GM19328 (cell line): ENCODE results near the gene ATXN1.

ENCODE experiments used
- ATAC-seq: cut with Tn5 transposase; IDR thresholded peaks from one replicate; pipeline ENCODE4 v1.9.1; 2021; ENCODE audit warnings: mild to moderate bottlenecking, moderate library complexity; ENCODE audit not compliant: unreplicated experiment

The ATXN1 gene

DNA sequence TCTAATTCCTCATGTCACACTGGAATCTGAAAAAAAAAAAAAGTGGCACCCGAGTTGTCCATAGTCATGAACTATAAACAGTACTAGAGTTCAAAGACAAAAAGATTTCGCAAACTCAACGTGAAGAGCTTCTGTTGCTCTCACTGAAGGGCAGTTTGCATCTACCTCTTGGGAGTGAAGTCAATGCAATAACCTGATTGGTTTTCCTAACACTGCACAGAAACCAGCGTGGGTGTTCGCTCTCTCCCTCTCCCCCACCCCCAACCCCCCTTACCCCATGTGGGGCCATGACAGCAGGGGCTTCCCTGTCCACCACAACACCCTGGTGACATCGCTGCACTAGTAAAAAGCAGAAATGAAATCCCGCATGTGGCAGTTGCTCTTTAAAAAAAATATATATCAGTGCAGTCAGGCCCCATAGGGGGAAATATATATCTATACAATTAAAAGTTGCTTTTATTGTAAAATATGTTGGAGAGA is 456.0 kb downstream of the ATXN1 start:
- peak; percentile 85 for ATAC-seq

DNA sequence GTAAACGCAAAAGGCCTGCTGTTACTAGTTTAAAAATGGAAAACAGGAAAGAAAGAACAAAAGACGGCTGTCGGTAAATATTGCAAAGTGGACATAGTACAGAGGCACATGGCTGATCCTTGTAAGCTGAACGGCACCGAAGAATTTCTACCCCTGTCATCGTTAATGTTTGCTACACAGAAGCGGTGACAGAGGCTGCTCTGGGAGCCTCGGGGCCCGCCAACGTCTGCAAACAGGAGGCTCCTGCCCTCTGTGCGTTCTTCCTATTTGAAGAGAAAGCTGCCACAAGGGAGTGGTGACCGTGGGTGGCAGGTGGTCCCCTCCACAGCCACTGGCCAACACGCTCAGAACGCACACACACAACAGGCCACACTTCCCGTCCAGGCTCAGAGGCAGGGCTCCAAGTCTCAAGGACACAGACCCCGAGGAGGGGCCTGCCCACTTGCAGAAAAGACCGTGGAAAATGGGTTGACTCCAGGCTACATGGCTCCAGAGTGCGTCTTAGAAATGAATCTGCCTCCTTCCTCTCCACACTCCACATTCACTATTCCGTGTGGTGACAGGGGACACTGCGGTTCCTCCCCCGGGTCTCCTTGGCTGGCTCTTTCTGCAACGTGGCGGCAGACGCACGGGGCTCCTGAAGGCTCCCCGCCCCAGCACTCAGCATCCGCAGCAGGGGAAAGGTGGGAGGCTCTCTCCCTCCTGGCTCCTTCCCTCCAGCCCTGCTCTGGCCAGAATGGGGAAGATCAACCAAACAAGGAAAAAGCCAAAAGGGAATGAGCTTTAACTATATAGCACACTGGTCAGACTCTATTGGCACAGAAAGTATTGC is 458.3 kb downstream of the ATXN1 start:
- no peak for ATAC-seq

DNA sequence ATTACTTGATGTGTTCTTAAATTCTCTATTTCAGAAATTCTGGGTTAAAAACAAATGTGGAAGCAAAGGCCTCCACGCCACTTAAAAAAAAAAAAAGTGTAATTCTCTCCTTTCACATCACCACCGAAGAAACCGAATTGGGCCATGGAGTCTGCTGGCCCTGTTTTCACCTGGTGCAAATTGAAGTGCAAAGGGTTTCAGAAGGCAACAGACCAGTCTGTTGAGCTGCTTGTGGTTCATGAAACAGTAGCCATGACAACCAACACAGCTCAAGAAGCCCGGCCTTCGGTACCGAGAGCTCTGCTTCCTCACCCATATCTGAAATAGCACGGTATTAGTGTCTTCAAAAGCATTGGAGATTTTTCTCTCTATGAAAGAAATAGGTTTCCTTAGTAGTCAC is 459.7 kb downstream of the ATXN1 start:
- no peak for ATAC-seq

DNA sequence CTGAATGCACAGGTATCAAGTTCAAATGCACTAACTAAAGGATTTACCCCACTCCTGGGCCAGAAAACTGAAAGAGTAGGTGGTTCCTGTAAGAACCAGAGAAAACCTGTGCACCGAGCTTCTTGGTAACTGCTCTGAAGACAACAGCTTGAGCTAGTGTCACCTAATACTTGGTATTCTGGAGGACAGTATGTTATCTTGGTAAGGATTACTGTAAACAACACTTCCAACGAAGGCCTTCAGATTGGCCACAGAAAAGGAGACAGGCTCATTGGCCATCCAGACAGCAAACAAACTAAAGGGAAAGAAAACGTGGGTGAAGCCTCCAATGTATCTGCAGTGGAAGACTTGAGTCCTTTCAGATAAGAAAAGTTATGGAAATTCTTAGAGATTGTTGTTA is 461.4 kb downstream of the ATXN1 start:
- ATAC-seq, result no peak

DNA sequence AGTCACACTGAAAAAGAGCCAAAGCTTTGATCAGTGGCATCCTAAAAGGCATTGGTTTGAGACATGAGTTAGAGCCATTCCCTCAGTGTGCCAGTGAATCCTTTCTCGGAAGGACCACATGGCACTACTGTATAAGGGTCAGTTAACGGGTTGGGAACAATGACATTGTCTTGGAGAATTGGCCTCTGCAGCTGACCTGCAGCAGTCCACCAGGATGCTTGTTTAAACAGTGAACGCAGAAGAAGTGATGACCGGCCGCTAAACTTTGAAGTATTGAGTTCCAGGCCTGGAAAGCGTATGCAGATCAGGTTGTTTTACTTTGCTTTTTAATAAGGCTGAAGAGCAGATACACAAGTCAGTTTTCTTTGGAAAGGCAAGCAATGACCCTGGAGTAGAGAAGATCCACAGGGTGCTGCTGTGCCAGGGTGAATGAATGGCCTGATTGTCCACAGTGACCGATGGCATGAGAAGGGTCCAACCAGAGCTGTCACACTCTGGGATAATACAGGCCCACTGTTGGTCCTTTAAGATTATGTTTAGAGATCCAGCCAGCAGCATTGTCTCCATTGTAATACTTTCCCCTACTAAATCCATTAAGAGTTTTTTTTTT is 465.1 kb downstream of the ATXN1 start:
- no peak for ATAC-seq

DNA sequence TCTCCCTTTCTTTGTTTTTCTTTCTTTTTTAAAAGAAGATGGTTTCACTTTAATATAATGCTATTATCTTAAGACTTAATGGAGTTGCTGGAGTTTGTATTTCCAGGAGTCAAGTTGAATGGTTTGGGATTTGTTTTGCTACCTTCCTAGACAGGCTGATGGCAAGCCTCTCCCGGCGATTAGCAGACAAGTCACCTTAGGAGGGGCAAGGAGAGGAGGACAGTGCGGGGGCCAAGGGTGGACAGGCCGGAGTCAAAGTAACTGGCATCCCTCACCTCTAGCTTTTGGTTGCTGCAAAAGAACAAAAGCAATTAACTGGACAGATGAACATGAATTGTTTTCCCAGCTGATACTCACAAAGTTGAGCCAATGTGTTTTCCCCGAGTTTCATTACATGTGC is 465.8 kb downstream of the ATXN1 start:
- no peak for ATAC-seq

DNA sequence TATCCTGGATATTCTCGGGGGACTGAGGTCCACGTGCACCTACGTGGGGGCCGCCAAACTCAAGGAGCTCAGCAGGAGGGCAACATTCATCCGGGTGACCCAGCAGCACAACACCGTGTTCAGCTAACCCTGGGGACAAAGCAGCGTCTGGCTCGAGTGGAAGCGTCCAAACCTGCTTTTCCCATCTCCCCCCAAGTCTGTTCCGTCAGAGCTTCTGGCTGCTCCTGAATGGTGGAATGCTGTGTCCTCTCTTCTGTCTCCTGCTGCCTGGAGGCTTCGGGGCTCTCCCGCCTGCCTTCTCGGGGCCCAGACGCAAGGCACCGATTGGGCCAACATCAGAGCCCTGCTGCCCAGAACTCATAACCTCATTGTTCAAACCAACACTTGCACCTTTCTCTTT is 466.2 kb downstream of the ATXN1 start:
- ATAC-seq, result no peak

DNA sequence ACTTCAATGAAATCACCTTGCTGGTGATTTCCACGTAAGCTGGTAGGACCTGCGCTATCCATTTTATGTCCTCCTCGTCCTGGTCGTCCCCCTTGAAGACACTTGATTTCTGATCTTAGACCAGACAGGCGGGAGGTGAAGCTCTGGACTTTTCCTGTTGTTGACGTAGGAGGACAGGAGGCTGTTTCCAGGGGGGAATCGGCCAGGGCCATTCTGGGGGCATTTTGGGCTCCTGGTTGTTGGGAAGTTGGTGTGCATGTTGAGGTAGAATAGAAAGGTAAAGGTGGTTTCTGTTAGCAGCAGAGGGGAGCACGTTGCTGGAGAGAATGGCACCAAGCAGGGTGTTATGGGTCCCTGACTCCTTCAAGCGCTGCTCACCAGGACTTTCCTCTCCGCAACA is 466.9 kb downstream of the ATXN1 start:
- no peak for ATAC-seq

DNA sequence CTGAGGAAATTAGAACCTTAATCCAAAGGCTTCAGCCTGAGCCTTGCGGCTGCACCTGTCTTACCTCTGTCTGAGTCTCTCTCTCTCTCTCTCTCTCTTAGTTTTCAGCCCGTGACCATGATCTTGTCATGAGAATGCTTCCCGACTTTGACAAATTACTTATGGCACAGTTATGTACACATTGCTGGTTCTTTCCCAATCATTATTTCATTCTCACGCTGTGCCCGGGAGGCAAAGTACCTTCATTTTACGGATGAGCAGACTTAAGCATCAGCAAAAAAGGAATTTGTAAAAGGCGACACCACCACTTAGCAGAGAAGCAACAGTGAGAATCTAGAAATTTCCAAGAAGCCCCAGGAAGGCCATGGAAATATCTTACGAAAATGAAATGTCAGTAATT is 468.3 kb downstream of the ATXN1 start:
- ATAC-seq, result no peak

DNA sequence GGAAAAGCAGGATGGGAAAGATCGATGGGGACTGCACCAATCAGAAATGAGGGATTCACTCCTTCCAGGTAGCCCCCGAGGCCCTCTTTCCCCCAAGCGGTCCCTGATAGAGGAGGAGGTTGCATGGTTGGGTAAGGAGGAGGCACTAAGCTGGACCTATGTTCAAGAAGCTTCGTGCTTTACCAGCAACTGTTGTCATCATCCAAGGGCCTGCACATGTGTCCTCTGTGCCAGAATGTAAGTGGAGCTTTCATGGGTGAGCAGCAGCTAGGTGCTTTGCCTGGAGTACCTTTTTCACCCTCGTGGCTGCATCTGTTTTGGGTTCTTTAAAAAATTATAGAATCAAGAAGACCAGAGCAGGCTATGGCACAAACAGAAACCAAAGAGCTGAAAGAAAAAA is 468.8 kb downstream of the ATXN1 start:
- no peak for ATAC-seq

DNA sequence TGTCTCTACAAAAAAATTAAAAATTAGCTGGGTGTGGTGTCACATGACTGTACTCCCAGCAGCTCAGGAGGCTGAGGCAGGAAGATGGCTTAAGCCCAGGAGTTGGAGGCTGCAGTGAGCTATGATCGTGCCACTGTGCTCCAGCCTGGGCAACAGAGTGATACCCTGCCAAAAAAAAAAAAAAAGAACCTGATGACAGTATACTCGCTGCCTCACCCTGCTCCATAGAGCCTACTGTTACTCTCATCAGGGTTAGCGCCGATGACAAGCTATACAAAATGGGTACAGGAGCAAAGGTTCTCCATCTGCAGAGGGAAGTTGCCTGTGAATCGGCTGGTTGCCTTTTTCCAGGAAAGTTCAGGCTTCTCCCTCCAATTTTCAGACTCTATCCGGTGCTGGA is 469.5 kb downstream of the ATXN1 start:
- ATAC-seq, result no peak

DNA sequence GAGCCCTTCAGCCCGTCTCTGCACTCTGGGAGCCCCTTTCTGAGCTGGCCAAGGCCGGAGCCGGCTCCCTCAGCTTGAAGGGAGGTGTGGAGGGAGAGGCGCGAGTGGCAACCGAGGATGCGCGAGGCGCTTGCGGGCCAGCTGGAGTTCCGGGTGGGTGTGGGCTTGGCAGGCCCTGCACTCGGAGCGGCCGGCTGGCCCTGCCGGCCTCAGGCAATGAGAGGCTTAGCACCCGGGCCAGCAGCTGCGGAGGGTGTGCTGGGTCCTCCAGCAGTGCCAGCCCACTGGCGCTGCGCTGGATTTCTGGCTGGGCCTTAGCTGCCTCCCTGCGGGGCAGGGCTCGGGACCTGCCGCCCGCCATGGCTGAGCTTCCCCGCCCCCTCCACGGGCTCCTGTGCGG is 473.1 kb downstream of the ATXN1 start:
- ATAC-seq, result no peak

DNA sequence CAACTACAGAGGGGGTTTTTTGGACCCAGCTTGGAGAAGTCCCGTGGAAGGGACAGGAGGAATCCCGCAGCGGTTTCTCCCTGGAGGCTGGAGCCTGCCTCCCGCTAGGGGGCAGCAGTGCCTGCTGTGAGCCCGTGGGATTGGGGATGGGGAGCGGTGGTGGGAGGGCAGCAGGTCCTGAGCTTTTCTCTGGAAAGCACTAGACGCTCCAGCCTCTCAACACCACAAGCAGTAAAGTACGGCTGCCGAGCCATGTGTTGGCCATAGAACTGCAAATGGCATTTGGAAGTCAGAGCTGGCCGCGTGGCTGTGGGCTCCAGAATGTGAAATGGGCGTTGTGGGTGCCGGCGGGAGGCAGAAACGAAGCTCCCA is 475.1 kb downstream of the ATXN1 start:
- no peak for ATAC-seq

DNA sequence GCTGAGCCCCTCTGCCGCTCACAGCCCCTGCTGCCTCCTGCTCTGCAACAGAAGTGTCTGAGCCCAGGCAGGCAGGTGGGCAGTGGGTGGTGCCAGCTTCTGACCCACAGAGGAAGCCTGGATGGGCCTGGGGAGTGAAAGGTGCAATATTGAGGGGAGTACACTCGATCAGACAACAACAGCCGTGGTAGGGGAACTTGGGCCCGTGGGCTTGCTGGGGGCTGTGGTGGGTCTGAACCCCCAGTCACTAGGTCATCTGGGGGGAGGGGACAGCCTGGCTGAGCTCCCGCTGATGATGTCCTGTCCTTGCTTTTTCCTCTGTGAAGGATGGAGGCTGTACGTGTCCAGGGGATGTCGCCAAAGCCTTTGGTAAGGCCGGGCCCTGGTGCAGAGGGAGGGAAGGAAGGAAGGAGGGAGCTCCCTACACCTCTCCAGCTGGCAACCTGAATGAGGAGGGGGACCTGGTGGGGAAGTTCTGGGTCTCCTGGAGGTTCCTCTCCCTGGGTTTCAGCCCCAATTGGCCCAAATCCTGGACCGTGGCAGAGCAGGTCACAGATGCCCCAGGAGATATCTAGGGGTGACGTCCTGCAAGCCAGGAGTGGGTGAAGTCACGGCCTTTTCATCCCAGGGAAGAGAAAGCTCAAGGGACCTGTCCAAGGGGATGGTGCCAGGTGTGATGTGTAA is 475.7 kb downstream of the ATXN1 start:
- no peak for ATAC-seq

DNA sequence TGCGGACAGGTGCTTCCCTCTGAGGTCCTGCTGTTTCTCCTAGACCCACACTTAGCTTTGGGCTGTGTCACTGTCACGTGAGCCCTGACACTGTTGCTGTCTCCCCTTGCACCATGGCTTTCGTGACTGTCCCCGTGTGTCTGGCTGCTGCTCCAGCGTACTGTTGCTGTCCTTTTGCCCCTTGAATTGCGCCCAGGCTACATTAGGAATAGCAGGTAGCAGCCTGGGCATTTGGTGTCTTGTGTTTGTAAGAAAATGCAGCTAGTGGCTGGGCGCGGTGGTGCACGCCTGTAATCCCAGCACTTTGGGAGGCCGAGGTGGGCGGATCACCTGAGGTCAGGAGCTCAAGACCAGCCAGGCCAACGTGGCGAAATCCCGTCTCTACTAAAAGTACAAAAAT is 476.8 kb downstream of the ATXN1 start:
- ATAC-seq, result no peak

DNA sequence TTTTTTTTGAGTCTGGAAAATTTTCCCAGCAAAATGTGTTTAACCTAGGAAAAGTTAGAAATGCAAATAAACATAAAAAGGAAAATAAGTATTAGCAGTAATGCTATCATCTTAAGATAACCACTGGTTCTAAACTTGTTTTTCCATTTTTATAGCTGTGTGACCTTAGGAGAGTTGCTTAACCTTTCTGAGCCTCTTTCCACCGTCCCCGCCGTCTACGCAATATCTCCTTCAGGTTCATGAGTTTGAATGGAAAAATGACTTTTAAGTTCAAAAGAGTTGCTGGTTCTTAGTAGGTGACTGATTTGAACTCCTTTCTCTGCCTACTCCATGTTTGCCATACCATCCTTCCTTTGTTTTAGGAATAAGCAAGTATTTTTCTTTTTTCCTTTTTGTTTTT is 478.9 kb downstream of the ATXN1 start:
- ATAC-seq, result no peak

DNA sequence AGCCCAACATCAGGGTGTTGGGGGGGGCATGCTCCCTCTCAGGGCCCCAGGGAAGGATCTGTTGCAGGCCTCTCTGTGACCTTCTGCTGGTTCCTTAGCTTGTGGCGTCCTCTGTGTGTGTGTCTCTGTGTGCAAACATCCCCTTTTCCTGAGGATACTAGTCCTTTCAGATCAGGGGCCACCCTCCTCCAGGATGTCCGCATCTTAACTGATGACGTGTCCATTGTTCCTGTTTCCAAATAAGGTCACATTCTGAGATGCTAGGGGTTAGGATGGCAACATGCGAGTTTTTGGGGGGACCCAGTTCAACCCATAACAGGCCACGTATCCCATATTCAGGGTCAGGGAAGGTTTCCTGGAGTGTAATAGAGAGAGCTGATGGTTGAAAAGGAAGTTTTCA is 482.0 kb downstream of the ATXN1 start:
- ATAC-seq, result no peak

DNA sequence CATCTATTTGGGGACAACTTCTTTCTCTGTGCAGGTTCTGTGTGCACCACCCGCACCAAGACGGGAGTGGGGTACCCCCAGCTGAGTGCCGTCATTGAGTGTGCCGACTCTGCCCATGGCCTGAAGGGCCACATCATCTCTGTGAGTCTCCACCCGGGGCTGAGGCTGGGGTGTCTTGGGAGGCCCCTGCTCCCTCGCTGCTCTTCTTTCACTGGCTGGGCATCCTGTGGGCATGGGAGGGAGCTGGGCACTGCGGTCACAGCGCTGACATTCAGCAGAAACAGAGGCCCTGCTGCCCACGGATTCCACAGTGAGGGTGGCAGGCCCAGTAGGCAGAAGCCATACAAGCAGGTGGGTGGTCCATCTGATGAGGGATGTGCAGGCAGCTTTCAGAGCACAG is 482.5 kb downstream of the ATXN1 start:
- no peak for ATAC-seq

DNA sequence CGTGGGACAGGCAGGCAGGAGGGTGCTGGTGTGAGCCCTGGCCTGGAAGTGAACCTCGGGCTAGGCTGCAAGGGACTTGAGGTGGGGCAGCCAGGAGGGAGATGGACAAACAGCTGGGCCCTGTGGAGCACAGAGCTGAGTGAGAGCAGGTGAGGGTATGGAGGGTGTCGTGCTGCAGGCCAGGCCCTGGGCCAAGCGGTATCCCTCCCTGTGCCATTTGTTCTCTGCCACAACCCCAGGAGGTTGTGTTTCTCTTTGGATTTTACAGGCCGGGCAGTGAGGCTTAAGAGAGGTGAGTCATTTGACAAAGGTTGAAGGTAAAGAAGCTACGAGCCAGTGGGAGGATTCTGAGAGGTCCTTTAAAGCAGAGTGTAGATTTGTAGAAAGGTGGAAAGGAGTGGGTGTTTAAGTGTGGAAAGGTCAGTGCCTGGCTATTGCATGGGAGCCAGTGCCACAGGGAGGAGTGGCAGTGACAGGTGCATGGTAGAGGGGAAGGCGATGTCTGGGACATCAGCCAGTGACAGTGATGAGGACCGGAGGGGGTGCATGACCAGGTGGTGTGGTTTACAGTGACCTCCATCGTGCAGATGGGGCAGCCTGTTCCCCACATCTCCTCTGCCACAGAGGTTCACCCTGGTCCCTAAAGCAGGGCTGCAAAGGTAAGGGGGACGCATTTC is 483.1 kb downstream of the ATXN1 start:
- no peak for ATAC-seq

DNA sequence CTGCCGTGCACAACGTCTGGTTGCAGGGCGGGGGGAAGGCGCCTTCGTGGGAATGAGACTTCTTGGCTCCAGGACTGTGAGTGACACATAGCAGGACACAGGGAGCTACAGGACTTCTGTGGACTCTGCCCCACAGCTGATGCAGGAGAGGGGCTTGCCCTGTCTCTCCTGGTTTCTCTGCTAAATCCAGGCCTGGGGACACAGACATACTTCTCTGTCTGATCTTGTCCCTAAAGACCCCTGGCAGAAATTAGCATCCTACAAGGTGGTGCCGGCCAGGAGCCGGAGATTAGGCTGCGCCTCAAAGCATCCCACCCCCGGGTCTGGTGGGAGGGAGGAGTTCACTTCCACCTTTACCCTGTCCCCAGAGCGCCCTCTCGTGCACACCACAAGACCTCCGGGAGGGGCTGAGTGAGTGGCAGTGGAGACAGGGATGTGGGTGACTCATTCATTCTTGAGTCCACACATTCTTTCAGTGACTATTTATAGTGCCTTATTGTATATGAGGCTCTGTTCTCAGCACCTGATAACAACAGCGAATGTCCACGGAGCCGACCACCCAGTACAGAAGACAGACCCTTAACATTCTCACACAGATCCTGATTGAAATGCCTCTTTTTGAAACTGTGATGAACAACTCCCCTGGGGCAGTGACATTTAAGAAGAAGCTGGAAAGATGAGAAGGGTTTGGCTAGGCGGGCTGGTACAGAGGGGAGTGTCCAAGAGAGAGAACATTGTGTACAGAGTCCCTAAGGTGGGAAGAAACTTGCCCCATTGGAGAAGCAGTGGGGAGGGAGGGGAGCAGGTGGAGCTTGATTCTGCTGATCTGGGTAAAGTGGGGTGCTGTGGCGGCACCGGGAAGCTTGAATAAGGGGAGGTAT is 483.9 kb downstream of the ATXN1 start:
- no peak for ATAC-seq
